ENCODE results near the gene TMEM62.
"Not testable (repeated sequence)": the region's sequence is repeated elsewhere in the genome, so short reads cannot be mapped to it uniquely, and the experiment has no call there.

The TMEM62 gene

GRCh38 chr15:43135351-43135750, 2.0 kb downstream of the TMEM62 start:
- Histone ChIP-seq H3K36me3 (ENCODE audit: control insufficient read depth, insufficient read depth, low read length) (peaks cover 12% of the 10 kb centered on the region), H3K27ac (ENCODE audit: insufficient read depth, low read length, poor library complexity, severe bottlenecking) (no peak overlapping the region), H3K4me1 (ENCODE audit: control insufficient read depth, insufficient read depth, low read length, poor library complexity, severe bottlenecking) (no peaks in the 10 kb centered on the region), H3K27me3 (replicated peaks; ENCODE audit: control insufficient read depth, insufficient read depth, low read length, poor library complexity, severe bottlenecking) (no peaks in the 10 kb centered on the region), H3K9me3 (ENCODE audit: control insufficient read depth, low read length) (no peaks in the 10 kb centered on the region), H3K4me3 (ENCODE audit: insufficient read depth, low read depth, low read length, poor library complexity, severe bottlenecking) (no peak overlapping the region)
- no peak for DNase-seq

GRCh38 chr15:43143203-43143941, 10.0 kb downstream of the TMEM62 start:
- H3K27me3 ChIP-seq (replicated peaks; ENCODE audit: control insufficient read depth, insufficient read depth, low read length, poor library complexity, severe bottlenecking) = no peaks in the 10 kb centered on the region
- H3K4me3 ChIP-seq (ENCODE audit: insufficient read depth, low read depth, low read length, poor library complexity, severe bottlenecking) = no peak overlapping the region
- H3K27ac ChIP-seq (ENCODE audit: insufficient read depth, low read length, poor library complexity, severe bottlenecking) = no peak overlapping the region
- H3K9me3 ChIP-seq (ENCODE audit: control insufficient read depth, low read length) = no peaks in the 10 kb centered on the region
- H3K36me3 ChIP-seq (ENCODE audit: control insufficient read depth, insufficient read depth, low read length) = peaks cover 10% of the 10 kb centered on the region
- DNase-seq = no peak
- no peaks in the 10 kb centered on the region for H3K4me1 ChIP-seq (ENCODE audit: control insufficient read depth, insufficient read depth, low read length, poor library complexity, severe bottlenecking)

GRCh38 chr15:43144512-43144911, 11.1 kb downstream of the TMEM62 start:
- Histone ChIP-seq H3K36me3 (ENCODE audit: control insufficient read depth, insufficient read depth, low read length) (peaks cover 17% of the 10 kb centered on the region), H3K4me1 (ENCODE audit: control insufficient read depth, insufficient read depth, low read length, poor library complexity, severe bottlenecking) (no peaks in the 10 kb centered on the region), H3K27ac (ENCODE audit: insufficient read depth, low read length, poor library complexity, severe bottlenecking) (no peak overlapping the region), H3K4me3 (ENCODE audit: insufficient read depth, low read depth, low read length, poor library complexity, severe bottlenecking) (no peak overlapping the region), H3K9me3 (ENCODE audit: control insufficient read depth, low read length) (no peaks in the 10 kb centered on the region), H3K27me3 (replicated peaks; ENCODE audit: control insufficient read depth, insufficient read depth, low read length, poor library complexity, severe bottlenecking) (no peaks in the 10 kb centered on the region)
- DNase-seq = no peak

- no peak overlapping the region for H3K4me3 ChIP-seq (ENCODE audit: insufficient read depth, low read depth, low read length, poor library complexity, severe bottlenecking)
- no peaks in the 10 kb centered on the region for H3K4me1 ChIP-seq (ENCODE audit: control insufficient read depth, insufficient read depth, low read length, poor library complexity, severe bottlenecking)
- H3K36me3 ChIP-seq (ENCODE audit: control insufficient read depth, insufficient read depth, low read length) = peaks cover 6% of the 10 kb centered on the region
- no peak overlapping the region for H3K27ac ChIP-seq (ENCODE audit: insufficient read depth, low read length, poor library complexity, severe bottlenecking)
- DNase-seq = no peak
- no peaks in the 10 kb centered on the region for H3K9me3 ChIP-seq (ENCODE audit: control insufficient read depth, low read length)
- no peaks in the 10 kb centered on the region for H3K27me3 ChIP-seq (replicated peaks; ENCODE audit: control insufficient read depth, insufficient read depth, low read length, poor library complexity, severe bottlenecking)
Observed at GRCh38 chr15:43146184-43146583, 12.8 kb downstream of the TMEM62 start.

- no peak for DNase-seq
- Histone ChIP-seq H3K9me3 (ENCODE audit: control insufficient read depth, low read length) (no peaks in the 10 kb centered on the region), H3K36me3 (ENCODE audit: control insufficient read depth, insufficient read depth, low read length) (peaks cover 15% of the 10 kb centered on the region), H3K27ac (ENCODE audit: insufficient read depth, low read length, poor library complexity, severe bottlenecking) (no peak overlapping the region), H3K4me1 (ENCODE audit: control insufficient read depth, insufficient read depth, low read length, poor library complexity, severe bottlenecking) (peaks cover 6% of the 10 kb centered on the region), H3K4me3 (ENCODE audit: insufficient read depth, low read depth, low read length, poor library complexity, severe bottlenecking) (no peak overlapping the region), H3K27me3 (replicated peaks; ENCODE audit: control insufficient read depth, insufficient read depth, low read length, poor library complexity, severe bottlenecking) (no peaks in the 10 kb centered on the region)
Observed at GRCh38 chr15:43150191-43150929, 17.0 kb downstream of the TMEM62 start.

- Histone ChIP-seq H3K4me3 (ENCODE audit: insufficient read depth, low read depth, low read length, poor library complexity, severe bottlenecking) (peak overlapping the region; percentile 20), H3K27ac (ENCODE audit: insufficient read depth, low read length, poor library complexity, severe bottlenecking) (no peak overlapping the region), H3K36me3 (ENCODE audit: control insufficient read depth, insufficient read depth, low read length) (peaks cover 15% of the 10 kb centered on the region), H3K4me1 (ENCODE audit: control insufficient read depth, insufficient read depth, low read length, poor library complexity, severe bottlenecking) (peaks cover 6% of the 10 kb centered on the region), H3K27me3 (replicated peaks; ENCODE audit: control insufficient read depth, insufficient read depth, low read length, poor library complexity, severe bottlenecking) (no peaks in the 10 kb centered on the region), H3K9me3 (ENCODE audit: control insufficient read depth, low read length) (no peaks in the 10 kb centered on the region)
- no peak for DNase-seq
Observed at GRCh38 chr15:43151688-43152087, 18.3 kb downstream of the TMEM62 start.

- no peaks in the 10 kb centered on the region for H3K9me3 ChIP-seq (ENCODE audit: control insufficient read depth, low read length)
- H3K4me1 ChIP-seq (ENCODE audit: control insufficient read depth, insufficient read depth, low read length, poor library complexity, severe bottlenecking) = peaks cover 6% of the 10 kb centered on the region
- no peaks in the 10 kb centered on the region for H3K27me3 ChIP-seq (replicated peaks; ENCODE audit: control insufficient read depth, insufficient read depth, low read length, poor library complexity, severe bottlenecking)
- H3K4me3 ChIP-seq (ENCODE audit: insufficient read depth, low read depth, low read length, poor library complexity, severe bottlenecking) = no peak overlapping the region
- no peak overlapping the region for H3K27ac ChIP-seq (ENCODE audit: insufficient read depth, low read length, poor library complexity, severe bottlenecking)
- peaks cover 15% of the 10 kb centered on the region for H3K36me3 ChIP-seq (ENCODE audit: control insufficient read depth, insufficient read depth, low read length)
- DNase-seq = no peak
Observed at GRCh38 chr15:43153269-43153668, 19.9 kb downstream of the TMEM62 start.

GRCh38 chr15:43165801-43166325, 32.5 kb downstream of the TMEM62 start:
- Histone ChIP-seq H3K27ac (ENCODE audit: insufficient read depth, low read length, poor library complexity, severe bottlenecking) (no peak overlapping the region), H3K36me3 (ENCODE audit: control insufficient read depth, insufficient read depth, low read length) (peaks cover 12% of the 10 kb centered on the region), H3K4me1 (ENCODE audit: control insufficient read depth, insufficient read depth, low read length, poor library complexity, severe bottlenecking) (no peaks in the 10 kb centered on the region), H3K4me3 (ENCODE audit: insufficient read depth, low read depth, low read length, poor library complexity, severe bottlenecking) (no peak overlapping the region), H3K9me3 (ENCODE audit: control insufficient read depth, low read length) (no peaks in the 10 kb centered on the region), H3K27me3 (replicated peaks; ENCODE audit: control insufficient read depth, insufficient read depth, low read length, poor library complexity, severe bottlenecking) (no peaks in the 10 kb centered on the region)
- DNase-seq = no peak

- not testable (repeated sequence) for DNase-seq; H3K27ac ChIP-seq (ENCODE audit: insufficient read depth, low read length, poor library complexity, severe bottlenecking); H3K27me3 ChIP-seq (replicated peaks; ENCODE audit: control insufficient read depth, insufficient read depth, low read length, poor library complexity, severe bottlenecking); H3K36me3 ChIP-seq (ENCODE audit: control insufficient read depth, insufficient read depth, low read length); H3K4me3 ChIP-seq (ENCODE audit: insufficient read depth, low read depth, low read length, poor library complexity, severe bottlenecking); H3K9me3 ChIP-seq (ENCODE audit: control insufficient read depth, low read length); H3K4me1 ChIP-seq (ENCODE audit: control insufficient read depth, insufficient read depth, low read length, poor library complexity, severe bottlenecking)
Observed at GRCh38 chr15:43167261-43167660, 33.9 kb downstream of the TMEM62 start.

Measured in effector memory CD4-positive, alpha-beta T cell (primary cell).